Activated CD8-positive, alpha-beta memory T cell treated with anti-CD3 and anti-CD28 coated beads, Interleukin-2, amount 10 ng/mL, durations not matched to agents 7 days and 5 days (primary cell): ENCODE measurements around the gene MTX3. TPM values are rescaled to one million over a fixed set of nuclear protein-coding genes. Genes with fewer than 3 reads are reported as not detected.

ENCODE experiments used
- ATAC-seq: fragments of 150-1000 bp; cut with Tn5 transposase; one replicate; pipeline ENCODE4 v1.10.0; 2021; ENCODE audit warnings: moderate library complexity
- CTCF ChIA-PET: fragments of 350-600 bp; sonication (Branson Sonifier 250); formaldehyde crosslinking; loops from one replicate; lab custom pipeline; 2021; ENCODE audit warnings: antibody characterized with exemption; lab: Charles Lee
- DNase-seq: peaks from one replicate; pipeline ENCODE4 v3.0.0-alpha.2; 2020
- H3K27ac Mint-ChIP-seq: one replicate; pipeline ENCODE4 v1.8.0; 2021; ENCODE audit warnings: mild to moderate bottlenecking, mixed read lengths
- H3K27me3 Mint-ChIP-seq: one replicate; pipeline ENCODE4 v1.8.0; 2021; ENCODE audit warnings: mixed read lengths
- H3K36me3 Mint-ChIP-seq: one replicate; pipeline ENCODE4 v1.8.0; 2021; ENCODE audit warnings: mild to moderate bottlenecking, mixed read lengths
- H3K4me1 Mint-ChIP-seq: one replicate; pipeline ENCODE4 v1.8.0; 2021; ENCODE audit warnings: mixed read lengths
- H3K4me3 Mint-ChIP-seq: one replicate; pipeline ENCODE4 v1.8.0; 2021; ENCODE audit warnings: mild to moderate bottlenecking, moderate library complexity, mixed read lengths
- H3K9me3 Mint-ChIP-seq: one replicate; pipeline ENCODE4 v1.8.0; 2022; ENCODE audit warnings: low read depth, mixed read lengths
- total RNA-seq, 2 experiments: library from RNA; stranded (reverse); gene quantifications; one replicate each; pipeline ENCODE4 v1.2.3, GENCODE V29; 2021

MTX3 gene
- total RNA-seq, 2 experiments from 2014 or later: 31.4 to 39.8 TPM

DNA sequence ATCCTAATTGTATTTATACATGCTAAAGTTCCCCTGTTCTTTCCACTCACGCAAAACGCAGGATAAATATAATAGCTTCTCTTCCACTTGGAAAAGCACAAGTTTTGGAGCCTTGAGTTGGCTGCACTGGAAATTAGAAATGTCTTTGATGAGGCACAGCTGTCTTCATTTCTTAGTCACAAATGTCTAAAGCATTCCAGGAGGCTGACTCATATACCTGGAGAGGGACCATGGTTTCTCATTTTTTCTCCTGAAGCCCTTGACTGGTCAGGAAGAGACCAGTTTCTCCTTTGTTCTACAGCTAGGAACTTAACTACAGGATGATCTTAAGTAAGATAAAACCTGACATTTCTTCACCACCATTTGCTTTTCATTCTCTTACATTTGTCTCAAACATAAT is 16.2 kb downstream of the MTX3 start:
- Mint-ChIP-seq H3K36me3 (peaks cover 47% of the 10 kb centered on the region), H3K27ac (no peak overlapping the region), H3K4me3 (no peak overlapping the region), H3K9me3 (no peaks in the 10 kb centered on the region), H3K4me1 (peaks cover 4% of the 10 kb centered on the region), H3K27me3 (no peaks in the 10 kb centered on the region)
- no peak for DNase-seq
- CTCF ChIA-PET: interaction anchor here (1.1 kb wide), 1 partner anchor 9 kb away, joined by 4 read pairs; no protein-coding TSS in a partner anchor
- ATAC-seq: no peak

- H3K36me3 Mint-ChIP-seq: peaks cover 41% of the 10 kb centered on the region
- ATAC-seq (no peak), DNase-seq (no peak)
- H3K4me1 Mint-ChIP-seq: peaks cover 2% of the 10 kb centered on the region
- H3K9me3 Mint-ChIP-seq: no peaks in the 10 kb centered on the region
- CTCF ChIA-PET: interaction anchor here (1.1 kb wide), 1 partner anchor 10 kb away, joined by 4 read pairs; no protein-coding TSS in a partner anchor
- H3K27me3 Mint-ChIP-seq: no peaks in the 10 kb centered on the region
- no peak overlapping the region for H3K4me3 Mint-ChIP-seq
- H3K27ac Mint-ChIP-seq: no peak overlapping the region
Observed at GRCh38 chr5:79973996-79974395, 17.1 kb downstream of the MTX3 start.

GRCh38 chr5:79973511-79973910 is 17.6 kb downstream of the MTX3 start:
- CTCF ChIA-PET: no interaction called here
- peaks cover 2% of the 10 kb centered on the region for H3K4me1 Mint-ChIP-seq

DNA sequence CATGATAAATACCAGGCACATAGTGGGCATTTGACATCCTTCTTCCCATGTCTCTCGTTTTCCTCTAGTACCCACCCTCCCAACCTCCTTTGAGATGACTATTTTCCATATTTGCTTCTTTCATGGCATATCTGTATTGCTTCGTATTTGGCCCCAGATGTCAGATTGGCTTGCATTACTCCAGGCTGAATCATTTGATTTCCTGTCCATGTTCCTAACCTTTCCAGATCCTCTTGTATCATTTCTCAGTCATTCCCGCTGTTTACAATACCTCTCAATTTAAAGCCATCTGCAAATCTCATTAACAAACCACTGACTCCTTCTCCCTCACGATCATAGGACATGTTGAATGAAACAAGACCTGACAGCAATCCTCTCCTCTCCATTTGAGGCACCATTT is 19.9 kb downstream of the MTX3 start:
- Mint-ChIP-seq H3K9me3 (no peaks in the 10 kb centered on the region), H3K36me3 (peaks cover 19% of the 10 kb centered on the region), H3K27me3 (no peaks in the 10 kb centered on the region), H3K4me3 (no peak overlapping the region), H3K4me1 (peaks cover 6% of the 10 kb centered on the region), H3K27ac (no peak overlapping the region)
- CTCF ChIA-PET: interaction anchor here (1.0 to 1.7 kb wide), 2 partner anchors 9 to 47 kb away, joined by 4 to 8 read pairs; no protein-coding TSS in a partner anchor
- no peak for ATAC-seq
- DNase-seq: no peak

More at GRCh38 chr5:79973511-79973910, 17.6 kb downstream of the MTX3 start:
- DNase-seq (no peak), ATAC-seq (no peak)
- H3K9me3 Mint-ChIP-seq: no peaks in the 10 kb centered on the region
- H3K4me3 Mint-ChIP-seq: no peak overlapping the region
- peaks cover 36% of the 10 kb centered on the region for H3K36me3 Mint-ChIP-seq
- no peaks in the 10 kb centered on the region for H3K27me3 Mint-ChIP-seq
- no peak overlapping the region for H3K27ac Mint-ChIP-seq

DNA sequence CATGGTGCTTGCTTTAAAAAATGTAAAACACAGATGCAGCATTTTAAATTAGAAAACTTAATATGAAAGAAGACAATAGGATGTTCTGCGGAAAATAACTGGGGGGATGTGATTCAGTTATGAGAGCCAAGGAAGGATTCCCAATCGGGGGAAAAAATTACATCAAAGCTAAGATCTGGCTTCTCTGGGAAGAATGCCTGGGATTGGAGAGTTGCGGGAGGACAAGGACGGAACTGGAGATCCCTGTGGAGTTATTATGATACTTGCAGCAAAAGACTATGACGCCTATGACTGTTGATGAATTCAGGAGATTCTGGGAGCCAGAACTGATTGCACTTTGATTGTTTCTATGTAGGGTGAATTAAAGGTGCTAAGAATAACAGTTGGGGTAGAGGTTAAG is 24.6 kb downstream of the MTX3 start:
- no peaks in the 10 kb centered on the region for H3K27me3 Mint-ChIP-seq
- CTCF ChIA-PET: interaction anchor here (0.6 to 1.6 kb wide), 4 partner anchors 9 to 24 kb away, joined by 3 to 4 read pairs (median 3); no protein-coding TSS in a partner anchor
- ATAC-seq: no peak
- H3K9me3 Mint-ChIP-seq: no peaks in the 10 kb centered on the region
- H3K4me3 Mint-ChIP-seq: no peak overlapping the region
- no peak overlapping the region for H3K27ac Mint-ChIP-seq
- H3K36me3 Mint-ChIP-seq: peaks cover 10% of the 10 kb centered on the region
- DNase-seq: no peak
- H3K4me1 Mint-ChIP-seq: peaks cover 39% of the 10 kb centered on the region

DNA sequence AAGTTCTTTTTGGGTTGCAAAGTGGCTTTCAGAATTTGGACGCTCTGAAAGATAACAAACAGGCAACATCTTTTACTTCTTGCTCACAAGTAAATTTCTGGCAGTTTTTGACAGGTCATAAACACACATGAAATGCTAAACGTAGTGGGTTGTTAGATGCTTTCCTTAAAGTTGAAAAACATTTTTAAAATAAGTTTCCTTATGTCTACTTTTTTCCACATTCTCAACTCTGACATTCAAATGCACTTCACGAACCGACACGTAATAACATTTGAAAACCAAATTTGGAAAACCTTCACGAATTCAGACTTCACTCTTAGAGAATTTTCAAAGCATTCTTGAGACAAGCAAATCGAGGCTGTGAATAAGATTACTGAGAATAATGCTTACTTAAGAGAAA is 26.9 kb downstream of the MTX3 start:
- DNase-seq (no peak), ATAC-seq (no peak)
- H3K4me1 Mint-ChIP-seq: peaks cover 39% of the 10 kb centered on the region
- H3K27me3 Mint-ChIP-seq: no peaks in the 10 kb centered on the region
- H3K36me3 Mint-ChIP-seq: peaks cover 7% of the 10 kb centered on the region
- CTCF ChIA-PET: interaction anchor here (1.5 kb wide), 2 partner anchors 17 to 39 kb away, joined by 4 read pairs; no protein-coding TSS in a partner anchor
- H3K27ac Mint-ChIP-seq: peak overlapping the region; percentile 88
- H3K9me3 Mint-ChIP-seq: no peaks in the 10 kb centered on the region
- no peak overlapping the region for H3K4me3 Mint-ChIP-seq

GRCh38 chr5:79963261-79964061 is 27.6 kb downstream of the MTX3 start:
- CTCF ChIA-PET: interaction anchor here (0.7 to 2.7 kb wide), 6 partner anchors 16 to 120 kb away, joined by 3 to 8 read pairs (median 4); no protein-coding TSS in a partner anchor
- Mint-ChIP-seq H3K4me1 (peaks cover 39% of the 10 kb centered on the region), H3K36me3 (peaks cover 7% of the 10 kb centered on the region), H3K4me3 (peak overlapping the region; percentile 9), H3K9me3 (no peaks in the 10 kb centered on the region), H3K27ac (peak overlapping the region; percentile 88), H3K27me3 (no peaks in the 10 kb centered on the region)
- DNase-seq (no peak), ATAC-seq (peak; percentile 66)

GRCh38 chr5:79962575-79963222 is 28.4 kb downstream of the MTX3 start:
- DNase-seq: peak; percentile 79
- Mint-ChIP-seq H3K27me3 (no peaks in the 10 kb centered on the region), H3K4me1 (peaks cover 35% of the 10 kb centered on the region), H3K36me3 (peaks cover 7% of the 10 kb centered on the region), H3K4me3 (peak overlapping the region; percentile 51), H3K27ac (peak overlapping the region; percentile 88), H3K9me3 (no peaks in the 10 kb centered on the region)
- CTCF ChIA-PET: interaction anchor here (0.7 to 2.7 kb wide), 7 partner anchors 14 to 121 kb away, joined by 3 to 8 read pairs (median 4); no protein-coding TSS in a partner anchor
- peak; percentile 92 for ATAC-seq

GRCh38 chr5:79961716-79962574 is 29.1 kb downstream of the MTX3 start:
- CTCF ChIA-PET: interaction anchor here (0.7 to 2.7 kb wide), 3 partner anchors 14 to 121 kb away, joined by 3 to 8 read pairs (median 5); no protein-coding TSS in a partner anchor
- Mint-ChIP-seq H3K4me1 (peaks cover 32% of the 10 kb centered on the region), H3K27ac (peak overlapping the region; percentile 88), H3K27me3 (no peaks in the 10 kb centered on the region), H3K4me3 (no peak overlapping the region), H3K9me3 (no peaks in the 10 kb centered on the region), H3K36me3 (peaks cover 8% of the 10 kb centered on the region)
- ATAC-seq (no peak), DNase-seq (no peak)

GRCh38 chr5:79959407-79959806 is 31.7 kb downstream of the MTX3 start:
- peaks cover 5% of the 10 kb centered on the region for H3K36me3 Mint-ChIP-seq
- no peak for DNase-seq
- H3K4me1 Mint-ChIP-seq: peaks cover 27% of the 10 kb centered on the region
- H3K27me3 Mint-ChIP-seq: no peaks in the 10 kb centered on the region
- H3K9me3 Mint-ChIP-seq: no peaks in the 10 kb centered on the region
- H3K4me3 Mint-ChIP-seq: no peak overlapping the region
- ATAC-seq: no peak
- CTCF ChIA-PET: interaction anchor here (1.1 kb wide), 1 partner anchor 9 kb away, joined by 5 read pairs; no protein-coding TSS in a partner anchor
- H3K27ac Mint-ChIP-seq: no peak overlapping the region

DNA sequence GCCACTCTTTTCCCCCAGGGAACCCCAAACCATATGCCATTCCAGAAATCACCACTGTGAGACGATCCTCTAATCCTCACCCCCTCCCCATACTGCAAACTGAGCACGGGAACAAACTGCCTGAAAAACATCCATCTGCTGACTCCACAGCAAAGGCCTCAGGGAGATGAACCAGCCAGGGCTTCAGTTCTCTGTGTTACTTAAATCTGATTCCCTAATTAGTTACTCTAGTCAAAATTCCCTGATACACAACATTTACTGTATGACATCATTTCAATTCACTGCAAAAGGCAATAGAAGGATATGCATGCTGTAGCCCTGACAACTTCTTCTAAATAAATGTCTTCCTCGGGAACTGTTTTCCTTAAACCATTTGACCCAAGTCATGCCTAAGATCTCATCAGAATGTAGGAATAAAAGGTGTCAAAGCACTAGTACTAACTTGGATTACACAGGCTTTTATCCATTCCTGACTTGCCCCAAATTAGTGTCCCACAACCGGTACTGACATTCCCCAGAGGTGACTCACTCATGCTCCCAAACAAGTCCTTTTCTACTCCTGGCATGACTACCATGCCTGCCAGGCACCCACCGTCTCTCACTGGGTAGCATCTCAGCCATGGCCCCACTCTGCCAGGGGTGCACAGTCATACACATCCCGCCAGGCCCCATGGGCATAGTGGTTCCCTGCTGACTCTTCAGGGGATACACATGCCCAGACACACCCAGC is 35.0 kb downstream of the MTX3 start:
- CTCF ChIA-PET: interaction anchor here (1.0 kb wide), 1 partner anchor 10 kb away, joined by 3 read pairs; no protein-coding TSS in a partner anchor
- Mint-ChIP-seq H3K9me3 (no peaks in the 10 kb centered on the region), H3K27me3 (no peaks in the 10 kb centered on the region), H3K27ac (no peak overlapping the region), H3K4me3 (no peak overlapping the region), H3K4me1 (no peaks in the 10 kb centered on the region), H3K36me3 (peaks cover 1% of the 10 kb centered on the region)
- DNase-seq: no peak
- ATAC-seq: no peak

GRCh38 chr5:79955356-79955895 is 35.6 kb downstream of the MTX3 start:
- H3K4me3 Mint-ChIP-seq: no peak overlapping the region
- H3K36me3 Mint-ChIP-seq: peaks cover 1% of the 10 kb centered on the region
- no peaks in the 10 kb centered on the region for H3K4me1 Mint-ChIP-seq
- no peak for ATAC-seq
- no peak overlapping the region for H3K27ac Mint-ChIP-seq
- H3K9me3 Mint-ChIP-seq: no peaks in the 10 kb centered on the region
- CTCF ChIA-PET: interaction anchor here (1.0 kb wide), 1 partner anchor 11 kb away, joined by 3 read pairs; no protein-coding TSS in a partner anchor
- no peak for DNase-seq
- no peaks in the 10 kb centered on the region for H3K27me3 Mint-ChIP-seq
